ENCODE measurements around the gene ZNF684.

- TF ChIP-seq YY1 (IDR thresholded peaks at IDR 0.05; ENCODE audit: insufficient read depth, insufficient read length) (no peak), ZNF274 (IDR thresholded peaks at IDR 0.05; ENCODE audit: low read depth, low read length) (no peak), SUZ12 (IDR thresholded peaks at IDR 0.05; ENCODE audit: extremely low read depth, insufficient read depth, insufficient read length) (no peak)
Observed at GRCh38 chr1:40539338-40539737, 7.9 kb downstream of the ZNF684 start.
